Hepatic stellate cell (primary cell): ENCODE data around the gene SRRT.
"Not testable (repeated sequence)": the region's sequence is repeated elsewhere in the genome, so short reads cannot be mapped to it uniquely, and the experiment has no call there.

Experiments used
- DNase-seq: peaks from one replicate; pipeline ENCODE4 v3.0.0; 2011; ENCODE audit warnings: low spot score

The SRRT gene

DNA sequence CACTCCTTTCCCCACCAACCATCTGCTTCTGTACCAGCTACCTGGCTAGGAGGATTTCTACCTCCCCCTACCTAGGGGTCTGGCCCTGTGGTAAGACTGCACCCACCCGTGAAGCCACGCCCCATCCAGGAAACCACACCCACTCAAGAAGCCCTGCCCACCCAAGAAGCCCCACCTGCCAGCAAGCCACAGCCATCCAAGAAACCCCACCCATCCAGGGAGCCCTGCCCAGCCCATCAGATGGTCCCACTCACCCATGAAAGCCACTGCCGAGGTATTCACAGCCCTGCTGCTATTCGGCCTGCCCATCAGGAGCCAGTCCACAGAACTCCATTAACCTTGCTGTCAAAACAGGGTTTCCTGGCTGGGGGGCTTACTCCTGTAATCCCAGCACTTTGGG lies 58.8 kb downstream of the SRRT start:
- no peak for DNase-seq

DNA sequence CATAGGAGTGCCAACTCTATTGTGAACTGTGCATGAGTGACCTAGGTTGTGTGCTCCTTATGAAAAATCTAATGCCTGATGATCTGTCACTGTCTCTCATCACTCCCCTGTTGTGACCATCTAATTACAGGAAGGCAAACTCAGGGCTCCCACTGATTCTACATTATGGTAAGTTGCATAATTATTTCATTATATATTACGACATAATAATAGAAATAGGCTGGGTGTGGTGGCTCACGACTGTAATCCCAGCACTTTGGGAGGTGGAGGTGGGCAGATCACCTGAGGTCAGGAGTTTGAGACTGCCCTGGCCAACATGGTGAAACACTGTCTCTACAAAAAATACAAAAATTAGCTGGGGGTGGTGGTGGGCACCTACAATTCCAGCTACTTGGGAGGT lies 60.5 kb downstream of the SRRT start:
- DNase-seq: not testable (repeated sequence)

DNA sequence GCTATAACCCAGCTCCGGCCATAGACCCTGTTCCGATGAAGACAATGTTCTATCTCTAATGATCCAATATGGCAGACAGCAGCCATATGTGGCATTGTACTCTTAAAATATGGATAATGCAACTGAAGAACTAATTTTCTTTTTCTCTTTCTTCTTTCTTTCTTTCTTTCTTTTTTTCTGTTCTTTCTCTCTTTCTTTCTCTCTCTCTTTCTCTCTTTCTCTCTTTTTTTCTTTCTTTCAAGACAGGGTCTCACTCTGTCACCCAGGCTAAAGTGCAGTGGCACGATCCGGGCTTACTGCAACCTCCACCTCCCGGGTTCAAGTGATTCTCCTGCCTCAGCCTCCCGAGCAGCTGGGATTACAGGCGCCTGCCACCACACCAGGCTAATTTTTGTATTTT lies 61.3 kb downstream of the SRRT start:
- not testable (repeated sequence) for DNase-seq
